ENCODE results near the gene OVCH1. TPM values are rescaled to one million over a fixed set of nuclear protein-coding genes. Genes with fewer than 3 reads are reported as not detected.

The OVCH1 gene
- total and polyA plus RNA-seq, 9 of the 15 experiments (the other 6 are each of a cell fraction or from before 2014, with no cell fraction given), result not detected

DNA sequence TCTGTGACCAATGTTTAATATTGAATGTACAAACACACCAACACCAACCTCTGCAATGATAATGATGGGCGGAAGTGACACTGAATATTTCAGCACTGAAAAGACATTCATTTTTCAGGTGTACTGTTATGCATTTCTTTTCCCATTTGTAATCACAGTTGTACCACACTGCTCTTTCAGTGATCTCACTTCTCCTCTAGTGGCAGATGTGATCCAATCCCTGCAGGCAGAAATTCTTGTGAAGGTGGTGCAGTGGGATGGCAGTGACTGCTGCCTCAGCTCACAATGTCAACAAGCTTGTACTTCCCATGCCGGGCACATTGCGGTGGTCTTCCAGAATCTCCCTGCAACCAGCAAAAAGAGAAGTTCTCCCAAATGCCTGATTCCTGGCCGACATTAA is 93.5 kb downstream of the OVCH1 start:
- WGBS (ENCODE audit: insufficient coverage, low coverage, missing lambda C conversion rate), result 0% methylated on average over 4 of the region's 4 CpGs
- Histone ChIP-seq H3K27ac (ENCODE audit: extremely low read depth, low read depth, low read length) (no peak overlapping the region), H3K27me3 (ENCODE audit: control insufficient read depth in 2 of 2, insufficient read depth in 2 of 2, low read length in 2 of 2) (no peaks in the 10 kb centered on the region; a peak in 2 of 5 replicates), H3K79me2 (ENCODE audit: control insufficient read depth, insufficient read depth, low read length) (no peaks in the 10 kb centered on the region), H2AFZ (ENCODE audit: low read depth, low read length) (no peak overlapping the region), H3K9ac (ENCODE audit: insufficient read depth in 1 of 2, low read depth in 2 of 2, low read length in 2 of 2) (no peak overlapping the region), H4K20me1 (replicated peaks; ENCODE audit: control insufficient read depth, insufficient read depth, low read length) (no peaks in the 10 kb centered on the region), H3K4me2 (ENCODE audit: insufficient read depth, low read length) (no peak overlapping the region), H3K4me1 (replicated peaks in 1 of 2; ENCODE audit: control insufficient read depth in 2 of 2, insufficient read depth in 2 of 2, low read length in 2 of 2) (no peaks in the 10 kb centered on the region), H3K9me3 (replicated peaks; ENCODE audit: control insufficient read depth, insufficient read depth, low read depth, low read length) (no peaks in the 10 kb centered on the region), H3K4me3 (no peak overlapping the region), H3K9me1 (ENCODE audit: control insufficient read depth, insufficient read depth, low read length) (no peaks in the 10 kb centered on the region), H3K36me3 (ENCODE audit: control insufficient read depth, insufficient read depth, low read length) (no peaks in the 10 kb centered on the region)
- ATAC-seq (no peak), FAIRE-seq (no peak), DNase-seq (ENCODE audit: extremely low read depth in 1 of 4, low spot score in 3 of 4) (no peak)
- in situ Hi-C loops (cut with MboI) (no loop called here), intact Hi-C loops (cut with micrococcal nuclease) (no loop called here)
- TF ChIP-seq FOXK1 (CRISPR knock-in tag; IDR thresholded peaks at IDR 0.05; ENCODE audit: borderline replicate concordance) (no peak), ZC3H8 (IDR thresholded peaks at IDR 0.05) (no peak), NR2C2 (CRISPR knock-in tag; IDR thresholded peaks at IDR 0.05) (no peak), NR2C2 (tag; IDR thresholded peaks at IDR 0.05) (no peak), NCOR1 (IDR thresholded peaks at IDR 0.05) (no peak), TAF9B (IDR thresholded peaks at IDR 0.05; ENCODE audit: partially characterized antibody) (no peak), ZNF133 (CRISPR knock-in tag; IDR thresholded peaks at IDR 0.05) (no peak), ZNF764 (CRISPR knock-in tag; IDR thresholded peaks at IDR 0.05; ENCODE audit: low read depth) (no peak)
- TF ChIP-seq, protein P1, sequence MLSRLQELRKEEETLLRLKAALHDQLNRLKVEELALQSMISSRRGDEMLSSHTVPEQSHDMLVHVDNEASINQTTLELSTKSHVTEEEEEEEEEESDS (CRISPR knock-in tag; IDR thresholded peaks at IDR 0.05), result no peak
- POLR2A ChIA-PET, result no interaction called here
- no TSS peak for BruUV-seq (replicated peaks)
- CTCF ChIA-PET (ENCODE audit: low intra/inter-chr PET ratio), result no interaction called here

Measured in K562 (cell line).